ENCODE measurements around the gene RASSF3.

RASSF3 gene

DNA sequence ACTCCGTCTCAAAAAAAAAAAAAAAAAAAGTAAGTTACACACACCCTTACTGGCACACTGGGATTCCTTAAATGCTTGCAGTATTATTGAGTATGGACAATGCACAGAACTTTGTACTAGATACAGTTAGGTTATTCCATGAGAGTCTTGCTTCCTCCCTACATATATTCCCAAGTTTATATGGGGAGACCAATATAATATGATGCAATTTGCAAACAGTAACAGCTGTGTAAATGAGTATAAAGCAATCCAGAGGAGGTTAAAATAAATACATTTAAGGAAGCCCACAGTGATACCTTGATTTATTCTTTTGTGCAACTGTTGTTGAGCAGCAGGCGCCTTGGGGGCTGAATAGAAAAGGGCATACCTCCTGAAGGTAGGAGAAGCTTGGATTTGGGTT is 26.6 kb downstream of the RASSF3 start:
- Histone ChIP-seq H3K79me2 (ENCODE audit: low read length) (peaks cover 100% of the 10 kb centered on the region), H3K36me3 (replicated peaks; ENCODE audit: low read depth, low read length) (peaks cover 31% of the 10 kb centered on the region), H3K4me2 (ENCODE audit: low read length) (no peak overlapping the region), H4K20me1 (ENCODE audit: insufficient read depth, low read length) (peaks cover 99% of the 10 kb centered on the region), H3K27me3 (ENCODE audit: low read depth, low read length) (no peaks in the 10 kb centered on the region), H3K4me1 (ENCODE audit: low read length) (peaks cover 5% of the 10 kb centered on the region), H3K27ac (ENCODE audit: low read length) (no peak overlapping the region), H3K9ac (ENCODE audit: low read length) (no peak overlapping the region), H3K4me3 (ENCODE audit: low read length) (no peak overlapping the region), H2AFZ (ENCODE audit: low read depth, low read length) (no peak overlapping the region), H3K9me3 (ENCODE audit: insufficient read depth, low read length) (no peaks in the 10 kb centered on the region)
- TF ChIP-seq, protein P1, sequence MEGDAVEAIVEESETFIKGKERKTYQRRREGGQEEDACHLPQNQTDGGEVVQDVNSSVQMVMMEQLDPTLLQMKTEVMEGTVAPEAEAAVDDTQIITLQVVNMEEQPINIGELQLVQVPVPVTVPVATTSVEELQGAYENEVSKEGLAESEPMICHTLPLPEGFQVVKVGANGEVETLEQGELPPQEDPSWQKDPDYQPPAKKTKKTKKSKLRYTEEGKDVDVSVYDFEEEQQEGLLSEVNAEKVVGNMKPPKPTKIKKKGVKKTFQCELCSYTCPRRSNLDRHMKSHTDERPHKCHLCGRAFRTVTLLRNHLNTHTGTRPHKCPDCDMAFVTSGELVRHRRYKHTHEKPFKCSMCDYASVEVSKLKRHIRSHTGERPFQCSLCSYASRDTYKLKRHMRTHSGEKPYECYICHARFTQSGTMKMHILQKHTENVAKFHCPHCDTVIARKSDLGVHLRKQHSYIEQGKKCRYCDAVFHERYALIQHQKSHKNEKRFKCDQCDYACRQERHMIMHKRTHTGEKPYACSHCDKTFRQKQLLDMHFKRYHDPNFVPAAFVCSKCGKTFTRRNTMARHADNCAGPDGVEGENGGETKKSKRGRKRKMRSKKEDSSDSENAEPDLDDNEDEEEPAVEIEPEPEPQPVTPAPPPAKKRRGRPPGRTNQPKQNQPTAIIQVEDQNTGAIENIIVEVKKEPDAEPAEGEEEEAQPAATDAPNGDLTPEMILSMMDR (IDR thresholded peaks at IDR 0.05; ENCODE audit: low read depth, low read length) = no peak
- no peak for TF ChIP-seq EZH2phosphoT487 (IDR thresholded peaks at IDR 0.05; ENCODE audit: low read depth)

DNA sequence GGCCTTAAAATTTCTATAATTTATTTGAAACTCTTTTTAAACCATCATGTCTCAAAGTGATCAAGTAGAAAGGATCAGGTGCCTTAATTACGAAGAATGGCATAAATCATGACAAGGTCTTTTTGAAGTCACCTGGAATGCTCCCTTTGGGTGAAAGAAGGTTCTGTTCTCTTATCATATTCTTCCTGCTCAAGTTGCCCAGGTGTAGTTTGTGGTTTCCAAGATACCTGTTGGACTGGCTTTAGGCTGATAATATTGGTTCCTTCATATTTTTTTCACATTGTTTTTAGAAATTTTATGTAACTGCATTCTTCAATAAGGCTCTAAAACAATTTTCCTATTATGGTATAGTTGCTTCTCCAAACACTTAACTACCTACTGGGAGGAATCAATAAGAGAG is 29.2 kb downstream of the RASSF3 start:
- no peak overlapping the region for H3K9ac ChIP-seq (ENCODE audit: low read length)
- TF ChIP-seq, protein P1 (IDR thresholded peaks at IDR 0.05; ENCODE audit: low read depth, low read length) = no peak
- no peak overlapping the region for H3K27ac ChIP-seq (ENCODE audit: low read length)
- H2AFZ ChIP-seq (ENCODE audit: low read depth, low read length) = no peak overlapping the region
- H3K9me3 ChIP-seq (ENCODE audit: insufficient read depth, low read length) = no peaks in the 10 kb centered on the region
- H3K4me2 ChIP-seq (ENCODE audit: low read length) = no peak overlapping the region
- peaks cover 5% of the 10 kb centered on the region for H3K4me1 ChIP-seq (ENCODE audit: low read length)
- H4K20me1 ChIP-seq (ENCODE audit: insufficient read depth, low read length) = peaks cover 96% of the 10 kb centered on the region
- no peak overlapping the region for H3K4me3 ChIP-seq (ENCODE audit: low read length)
- H3K79me2 ChIP-seq (ENCODE audit: low read length) = peaks cover 99% of the 10 kb centered on the region
- no peaks in the 10 kb centered on the region for H3K27me3 ChIP-seq (ENCODE audit: low read depth, low read length)
- peaks cover 11% of the 10 kb centered on the region for H3K36me3 ChIP-seq (replicated peaks; ENCODE audit: low read depth, low read length)

DNA sequence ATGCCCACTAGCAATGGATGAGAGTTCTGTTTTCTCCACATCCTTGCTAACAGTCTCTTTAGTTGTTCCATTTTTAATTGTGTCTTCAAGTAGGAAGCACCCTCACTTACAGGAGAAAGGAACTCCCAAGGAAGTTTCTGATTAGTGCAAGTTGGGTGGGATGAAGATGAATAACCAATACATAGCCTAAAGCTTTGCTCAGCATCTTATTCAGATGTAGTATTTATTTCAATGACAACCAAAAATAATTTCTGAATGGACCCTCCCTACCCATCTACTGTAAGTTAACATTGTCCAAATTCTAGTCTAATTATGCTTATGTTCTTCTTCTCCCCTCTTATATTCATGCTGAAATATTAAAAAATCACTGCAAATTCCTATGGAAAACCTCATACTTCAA is 36.0 kb downstream of the RASSF3 start:
- no peaks in the 10 kb centered on the region for H3K9me3 ChIP-seq (ENCODE audit: insufficient read depth, low read length)
- no peak overlapping the region for H3K27ac ChIP-seq (ENCODE audit: low read length)
- H3K9ac ChIP-seq (ENCODE audit: low read length) = no peak overlapping the region
- TF ChIP-seq, protein P1 (IDR thresholded peaks at IDR 0.05; ENCODE audit: low read depth, low read length) = no peak
- no peak for TF ChIP-seq EZH2phosphoT487 (IDR thresholded peaks at IDR 0.05; ENCODE audit: low read depth)
- peaks cover 89% of the 10 kb centered on the region for H4K20me1 ChIP-seq (ENCODE audit: insufficient read depth, low read length)
- peaks cover 8% of the 10 kb centered on the region for H3K36me3 ChIP-seq (replicated peaks; ENCODE audit: low read depth, low read length)
- H3K79me2 ChIP-seq (ENCODE audit: low read length) = peaks cover 99% of the 10 kb centered on the region
- no peak overlapping the region for H3K4me2 ChIP-seq (ENCODE audit: low read length)
- H3K4me3 ChIP-seq (ENCODE audit: low read length) = no peak overlapping the region
- no peak overlapping the region for H2AFZ ChIP-seq (ENCODE audit: low read depth, low read length)
- no peaks in the 10 kb centered on the region for H3K4me1 ChIP-seq (ENCODE audit: low read length)
- H3K27me3 ChIP-seq (ENCODE audit: low read depth, low read length) = no peaks in the 10 kb centered on the region

DNA sequence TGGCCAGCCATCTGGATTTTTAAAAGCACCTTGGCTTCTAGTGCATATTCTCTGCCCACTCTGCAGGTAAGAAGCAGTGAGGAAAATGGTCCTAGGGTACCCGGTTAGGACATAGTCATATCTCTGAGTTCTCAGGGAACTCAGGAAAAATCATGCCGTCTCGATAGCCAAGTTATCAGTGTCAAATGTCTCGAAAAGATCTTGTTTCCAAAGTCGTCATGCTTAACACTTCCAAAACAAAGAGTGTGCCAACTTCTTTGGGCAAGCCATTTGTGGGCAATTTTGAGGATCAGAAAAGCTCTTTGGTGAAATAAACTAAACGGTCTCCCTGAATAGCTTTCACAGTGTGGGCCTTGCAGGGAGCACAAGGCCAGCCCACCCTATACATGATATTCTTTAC is 39.2 kb downstream of the RASSF3 start:
- TF ChIP-seq EZH2phosphoT487 (IDR thresholded peaks at IDR 0.05; ENCODE audit: low read depth) = no peak
- TF ChIP-seq, protein P1 (IDR thresholded peaks at IDR 0.05; ENCODE audit: low read depth, low read length) = no peak
- Histone ChIP-seq H3K27me3 (ENCODE audit: low read depth, low read length) (no peaks in the 10 kb centered on the region), H3K4me2 (ENCODE audit: low read length) (no peak overlapping the region), H3K4me3 (ENCODE audit: low read length) (no peak overlapping the region), H3K27ac (ENCODE audit: low read length) (no peak overlapping the region), H4K20me1 (ENCODE audit: insufficient read depth, low read length) (peaks cover 92% of the 10 kb centered on the region), H3K79me2 (ENCODE audit: low read length) (peaks cover 100% of the 10 kb centered on the region), H2AFZ (ENCODE audit: low read depth, low read length) (no peak overlapping the region), H3K36me3 (replicated peaks; ENCODE audit: low read depth, low read length) (peaks cover 8% of the 10 kb centered on the region), H3K9me3 (ENCODE audit: insufficient read depth, low read length) (no peaks in the 10 kb centered on the region), H3K4me1 (ENCODE audit: low read length) (no peaks in the 10 kb centered on the region), H3K9ac (ENCODE audit: low read length) (no peak overlapping the region)

All from OCI-LY3 (cell line).